IPS DF 6.9 (cell line): ENCODE results near the gene NUTF2.
"Not testable (repeated sequence)": the region's sequence is repeated elsewhere in the genome, so short reads cannot be mapped to it uniquely, and the experiment has no call there.

Experiments used
- DNase-seq: peaks from one replicate; pipeline ENCODE4 v3.0.0-alpha.2; 2013; ENCODE audit warnings: low read depth, low spot score
- H3K27ac ChIP-seq: one replicate; pipeline ENCODE4 v1.5.1; 2013; ENCODE audit warnings: low read length, control low read depth
- H3K27me3 ChIP-seq: 2 replicates; pipeline ENCODE4 v1.6.1; 2013; ENCODE audit warnings: mild to moderate bottlenecking, low read length; ENCODE audit not compliant: control insufficient read depth, insufficient read depth
- H3K36me3 ChIP-seq: 2 replicates; pipeline ENCODE4 v1.6.1; 2013; ENCODE audit warnings: low read length; ENCODE audit not compliant: control insufficient read depth, insufficient read depth
- H3K4me1 ChIP-seq: 2 replicates; pipeline ENCODE4 v1.6.1; 2013; ENCODE audit warnings: low read length; ENCODE audit not compliant: control insufficient read depth, insufficient read depth
- H3K4me3 ChIP-seq: 2 replicates; pipeline ENCODE4 v1.5.1; 2013; ENCODE audit warnings: mild to moderate bottlenecking, low read length
- H3K9me3 ChIP-seq: 2 replicates; pipeline ENCODE4 v1.6.1; 2013; ENCODE audit warnings: low read length, inconsistent platforms; ENCODE audit not compliant: control insufficient read depth, insufficient read depth
- WGBS: extraction: QIAGEN DNeasy Blood & Tissue Kit; methylation state at CpG from one replicate; pipeline ENCODE4 v1.1.7; 2013; ENCODE audit warnings: mixed read lengths, missing lambda C conversion rate; ENCODE audit not compliant: insufficient read length, insufficient coverage; 5-methylcytosine and 5-hydroxymethylcytosine counted together

The NUTF2 gene

DNA sequence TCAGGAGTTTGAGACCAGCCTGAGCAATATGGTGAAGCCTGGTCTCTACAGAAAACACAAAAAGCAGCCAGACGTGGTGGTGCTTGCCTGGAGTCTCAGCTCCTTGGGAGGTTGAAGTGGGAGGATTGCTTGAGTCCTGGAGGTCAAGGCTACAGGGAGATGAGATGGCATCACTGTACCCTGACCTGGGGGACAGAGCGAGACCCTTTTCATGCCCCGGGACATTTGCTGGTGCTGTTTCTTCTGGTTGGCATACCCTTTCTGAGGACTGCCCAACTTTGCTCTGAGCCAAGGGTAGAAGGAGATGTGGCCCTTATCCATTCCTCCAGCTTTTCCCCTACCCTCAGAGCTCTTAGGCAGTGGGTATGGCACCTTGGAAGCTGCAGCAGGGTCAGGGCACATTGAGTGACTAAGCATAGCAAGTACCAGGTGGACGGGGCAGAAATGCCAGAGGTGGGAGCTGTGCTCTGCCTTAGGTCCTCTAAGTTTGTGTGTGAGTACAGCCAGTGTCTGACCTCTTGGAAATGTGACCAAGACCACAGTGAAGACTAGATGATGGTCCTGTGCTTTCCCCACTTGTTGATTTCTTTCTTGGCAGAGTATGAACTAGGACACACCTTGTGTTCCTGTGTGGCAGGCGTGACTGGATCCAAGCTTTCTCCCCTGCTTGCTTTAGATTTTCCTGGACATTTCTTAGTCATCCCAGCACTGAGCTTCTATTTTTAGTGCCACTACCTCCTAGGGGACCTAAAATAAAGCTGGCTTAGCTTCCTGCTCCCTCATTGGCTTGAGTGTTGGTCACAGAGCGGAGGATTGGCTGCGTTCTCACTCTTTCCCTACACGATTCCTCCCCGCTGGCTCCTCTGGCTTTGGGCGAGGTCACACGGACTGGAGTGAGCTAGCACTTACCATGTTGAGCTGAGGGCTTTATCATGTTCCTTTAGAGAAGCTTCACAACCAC lies 16.2 kb downstream of the NUTF2 start:
- H3K4me1 ChIP-seq = no peaks in the 10 kb centered on the region
- H3K4me3 ChIP-seq = no peak overlapping the region
- peaks cover 15% of the 10 kb centered on the region for H3K36me3 ChIP-seq
- WGBS = no CpG with 5 or more reads among the region's 11 CpGs
- no peak for DNase-seq
- H3K27me3 ChIP-seq = no peaks in the 10 kb centered on the region
- no peaks in the 10 kb centered on the region for H3K9me3 ChIP-seq
- H3K27ac ChIP-seq = no peak overlapping the region

GRCh38 chr16:67864044-67864443 lies 17.3 kb downstream of the NUTF2 start:
- DNase-seq, H3K27ac ChIP-seq, H3K4me1 ChIP-seq, H3K4me3 ChIP-seq, H3K27me3 ChIP-seq, H3K9me3 ChIP-seq: not testable (repeated sequence)
- peaks cover 19% of the 10 kb centered on the region for H3K36me3 ChIP-seq
- no CpG with 5 or more reads among the region's 6 CpGs for WGBS

GRCh38 chr16:67864594-67864993 lies 17.9 kb downstream of the NUTF2 start:
- peaks cover 19% of the 10 kb centered on the region for H3K36me3 ChIP-seq
- DNase-seq = no peak
- H3K27ac ChIP-seq = no peak overlapping the region
- H3K9me3 ChIP-seq = no peaks in the 10 kb centered on the region
- H3K4me1 ChIP-seq = no peaks in the 10 kb centered on the region
- no peak overlapping the region for H3K4me3 ChIP-seq
- WGBS = no CpG with 5 or more reads among the region's 2 CpGs
- H3K27me3 ChIP-seq = no peaks in the 10 kb centered on the region

- Histone ChIP-seq H3K27me3 (no peaks in the 10 kb centered on the region), H3K36me3 (peaks cover 19% of the 10 kb centered on the region), H3K4me1 (no peaks in the 10 kb centered on the region), H3K4me3 (no peak overlapping the region), H3K9me3 (no peaks in the 10 kb centered on the region), H3K27ac (no peak overlapping the region)
- WGBS = no CpG with 5 or more reads among the region's 2 CpGs
- DNase-seq = no peak
Measured at GRCh38 chr16:67865318-67865717, 18.6 kb downstream of the NUTF2 start.

DNA sequence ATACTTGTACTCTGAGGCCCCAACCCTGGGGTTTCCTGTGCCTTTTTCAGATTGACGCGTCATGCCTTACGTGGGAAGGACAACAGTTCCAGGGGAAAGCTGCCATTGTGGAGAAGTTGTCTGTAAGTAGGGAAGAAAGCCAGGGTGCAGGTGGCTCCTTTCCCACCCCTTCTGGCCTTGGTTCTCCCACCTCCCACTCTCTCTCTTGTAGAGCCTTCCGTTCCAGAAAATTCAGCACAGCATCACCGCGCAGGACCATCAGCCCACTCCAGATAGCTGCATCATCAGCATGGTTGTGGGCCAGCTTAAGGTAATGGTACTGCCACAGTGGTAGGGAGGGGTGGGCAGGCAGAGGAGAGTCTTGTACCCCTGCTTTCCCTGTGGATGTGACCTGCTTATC lies 21.6 kb downstream of the NUTF2 start:
- H3K27me3 ChIP-seq = no peaks in the 10 kb centered on the region
- no peaks in the 10 kb centered on the region for H3K9me3 ChIP-seq
- H3K27ac ChIP-seq = no peak overlapping the region
- H3K4me3 ChIP-seq = no peak overlapping the region
- peaks cover 14% of the 10 kb centered on the region; the same call in 1 of the 2 replicates for H3K36me3 ChIP-seq
- no peaks in the 10 kb centered on the region; the same call in 1 of the 2 replicates for H3K4me1 ChIP-seq
- WGBS = no CpG with 5 or more reads among the region's 6 CpGs
- DNase-seq = no peak

- WGBS = no CpG with 5 or more reads among the region's 7 CpGs
- Histone ChIP-seq H3K4me3 (no peak overlapping the region), H3K4me1 (peaks cover 1% of the 10 kb centered on the region; the same call in 1 of the 2 replicates), H3K27me3 (no peaks in the 10 kb centered on the region), H3K27ac (no peak overlapping the region), H3K9me3 (no peaks in the 10 kb centered on the region), H3K36me3 (peaks cover 14% of the 10 kb centered on the region; the same call in 1 of the 2 replicates)
- no peak for DNase-seq
Measured at GRCh38 chr16:67869653-67870052, 22.9 kb downstream of the NUTF2 start.

- no CpG with 5 or more reads among the region's 3 CpGs for WGBS
- H3K4me1 ChIP-seq = peaks cover 1% of the 10 kb centered on the region; the same call in 1 of the 2 replicates
- no peak for DNase-seq
- H3K4me3 ChIP-seq = no peak overlapping the region
- H3K27me3 ChIP-seq = no peaks in the 10 kb centered on the region
- no peak overlapping the region for H3K27ac ChIP-seq
- H3K9me3 ChIP-seq = no peaks in the 10 kb centered on the region
- H3K36me3 ChIP-seq = peaks cover 8% of the 10 kb centered on the region; the same call in 1 of the 2 replicates
Measured at GRCh38 chr16:67871256-67871655, 24.5 kb downstream of the NUTF2 start.

- no CpG with 5 or more reads among the region's 2 CpGs for WGBS
- H3K27ac ChIP-seq = no peak overlapping the region
- H3K4me3 ChIP-seq = no peak overlapping the region
Measured at GRCh38 chr16:67872131-67872630, 25.4 kb downstream of the NUTF2 start.

GRCh38 chr16:67872631-67873434 lies 26.1 kb downstream of the NUTF2 start, which contains the start of gene EDC4:
Gene EDC4 (plus strand): TSS chr16:67873052. CDS start chr16:67873262, 210 bp downstream.
- Histone ChIP-seq H3K9me3 (no peaks in the 10 kb centered on the region), H3K27me3 (no peaks in the 10 kb centered on the region), H3K4me1 (peaks cover 1% of the 10 kb centered on the region; the same call in 1 of the 2 replicates), H3K4me3 (peak within 1 kb of the TSS; percentile 98), H3K27ac (no peak within 1 kb of the TSS), H3K36me3 (peaks cover 11% of the 10 kb centered on the region)
- no peak for DNase-seq
- WGBS = no CpG with 5 or more reads among the region's 72 CpGs

More at GRCh38 chr16:67872131-67872630, 25.4 kb downstream of the NUTF2 start:
- H3K27me3 ChIP-seq = no peaks in the 10 kb centered on the region
- H3K36me3 ChIP-seq = peaks cover 8% of the 10 kb centered on the region; the same call in 1 of the 2 replicates
- no peaks in the 10 kb centered on the region for H3K9me3 ChIP-seq
- no peak for DNase-seq
- peaks cover 1% of the 10 kb centered on the region; the same call in 1 of the 2 replicates for H3K4me1 ChIP-seq
